Measurements from ENCODE around the gene TTC33.

Gene TTC33

GRCh38 chr5:40560474-40561110 lies 195.2 kb downstream of the TTC33 start:
- DNase-seq: no peak

- no peak for DNase-seq
These were observed 196.5 kb downstream of the TTC33 start for GRCh38 chr5:40559306-40559705.

- no peak for DNase-seq
These were observed 198.3 kb downstream of the TTC33 start for GRCh38 chr5:40557501-40557900.

GRCh38 chr5:40556811-40557210 lies 198.9 kb downstream of the TTC33 start:
- no peak for DNase-seq

DNA sequence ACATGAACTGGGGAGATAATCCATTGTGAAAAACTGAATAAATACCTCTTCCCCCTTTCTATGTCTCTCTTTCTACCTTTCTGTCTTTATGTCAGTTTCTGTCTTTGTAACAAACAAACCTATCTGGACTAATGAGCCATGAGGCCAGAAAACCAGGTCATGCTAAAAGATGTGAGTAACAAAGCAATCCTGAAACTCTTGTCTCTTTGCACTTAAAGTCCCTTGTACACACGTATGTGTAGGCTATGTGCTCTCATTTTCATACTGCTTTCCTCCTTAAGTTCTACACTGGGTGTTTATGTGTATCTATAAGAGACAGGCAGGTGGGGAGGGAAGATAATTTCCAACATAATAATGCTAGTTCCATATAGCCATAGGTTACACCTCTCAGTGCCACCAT lies 199.9 kb downstream of the TTC33 start:
- DNase-seq: no peak

DNA sequence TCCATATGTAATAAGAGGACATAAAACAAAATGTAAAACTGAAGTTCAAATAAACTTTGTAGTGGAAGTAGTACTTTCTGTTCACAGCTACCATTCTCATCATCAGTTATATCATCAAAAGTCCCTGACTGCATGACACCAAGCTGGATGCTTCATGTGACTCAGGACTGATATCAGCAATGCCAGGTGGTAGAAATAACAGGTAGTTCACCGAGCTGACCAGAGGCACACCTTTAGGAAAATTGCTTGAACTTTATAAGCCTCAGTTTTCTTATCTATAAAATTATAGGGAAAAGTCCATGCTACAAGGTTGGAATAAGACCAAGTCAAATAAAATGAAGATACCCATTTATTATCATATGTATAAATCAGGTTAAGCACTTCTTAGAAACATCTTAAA lies 200.9 kb downstream of the TTC33 start:
- no peak for DNase-seq

GRCh38 chr5:40554054-40554453 lies 201.7 kb downstream of the TTC33 start:
- no peak for DNase-seq

DNA sequence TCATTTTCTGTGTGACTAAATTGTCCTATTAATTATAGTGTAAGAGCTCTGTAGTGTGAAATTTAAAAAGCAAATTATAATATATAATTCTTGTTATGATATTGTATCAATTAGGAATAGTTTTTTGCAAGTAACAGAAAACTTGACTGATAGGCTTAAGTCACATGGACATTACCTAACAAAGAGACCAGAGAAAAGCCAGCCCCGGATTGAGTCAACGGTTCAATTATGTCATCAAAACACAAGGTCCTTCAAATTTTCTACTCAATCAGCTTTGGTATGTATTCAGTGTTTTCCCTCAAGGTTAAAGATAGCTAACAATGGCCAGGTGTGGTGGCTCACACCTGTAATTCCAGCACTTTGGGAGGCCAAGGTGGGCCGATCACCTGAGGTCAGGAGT lies 202.8 kb downstream of the TTC33 start:
- DNase-seq: no peak

- no peak for DNase-seq
These were observed 204.0 kb downstream of the TTC33 start for GRCh38 chr5:40551496-40552491.

DNA sequence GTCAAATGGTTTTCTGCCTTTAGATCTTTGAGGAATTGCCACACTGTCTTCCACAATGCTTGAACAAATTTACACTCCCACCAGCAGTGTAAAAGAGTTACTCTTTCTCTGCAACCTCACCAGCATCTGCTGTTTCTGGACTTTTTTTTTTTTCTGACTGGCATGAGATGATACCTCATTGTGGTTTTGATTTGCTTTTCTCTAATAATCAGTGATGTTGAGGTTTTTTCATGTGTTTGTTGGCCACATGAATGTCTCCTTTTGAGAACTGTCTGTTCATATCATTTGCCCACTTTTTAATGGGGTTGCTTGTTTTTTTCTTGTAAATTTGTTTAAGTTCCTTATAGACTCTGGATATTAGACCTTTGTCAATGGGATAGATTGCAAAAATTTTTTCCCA lies 205.3 kb downstream of the TTC33 start:
- DNase-seq: no peak

GRCh38 chr5:40549616-40550015 lies 206.1 kb downstream of the TTC33 start:
- DNase-seq: no peak

DNA sequence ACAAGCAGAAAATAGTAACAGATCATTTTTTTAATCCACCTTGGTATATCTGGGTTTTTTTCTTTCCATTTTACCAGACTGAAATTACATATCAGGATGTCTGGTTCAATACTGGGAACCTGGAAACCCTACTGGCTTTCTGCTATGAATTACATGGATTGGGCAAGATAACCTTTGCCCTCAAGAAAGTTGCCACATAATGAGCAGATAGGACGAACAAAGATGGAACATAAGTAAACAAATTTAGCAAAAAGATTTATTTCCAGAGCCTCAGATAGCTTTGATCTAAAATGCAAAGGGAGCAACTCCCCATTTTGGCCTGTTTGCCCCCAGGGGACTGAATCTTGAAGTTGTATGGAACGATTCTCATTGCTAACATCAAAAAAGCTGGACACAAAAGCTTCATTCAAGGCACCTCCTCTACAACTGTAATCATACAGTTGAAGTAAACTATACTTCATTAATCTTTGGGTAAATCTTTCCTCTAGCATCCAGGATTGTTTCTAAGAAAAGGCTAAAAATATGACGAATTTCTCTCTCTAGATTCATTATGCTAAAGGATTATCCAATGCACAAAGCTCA lies 207.7 kb downstream of the TTC33 start:
- DNase-seq: no peak

DNA sequence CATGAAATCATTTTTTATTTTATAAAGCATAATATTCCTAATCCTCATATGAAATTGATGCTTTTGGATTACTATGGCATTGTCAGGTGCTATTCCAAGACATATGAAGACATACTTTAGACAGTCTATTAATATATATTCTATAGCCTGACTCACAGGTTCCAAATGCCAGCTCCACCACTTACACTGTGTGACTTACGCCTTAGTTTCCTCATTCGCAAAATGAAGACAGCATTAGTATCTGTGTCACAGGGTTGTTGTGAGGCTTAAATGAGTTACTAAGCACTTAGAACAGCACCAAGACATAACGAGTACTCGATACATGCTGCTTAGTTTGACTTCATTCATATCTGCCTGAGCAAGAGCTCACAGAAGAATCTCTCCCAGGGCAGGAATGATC lies 208.2 kb downstream of the TTC33 start:
- DNase-seq: no peak

GRCh38 chr5:40540301-40540700 lies 215.5 kb downstream of the TTC33 start:
- no peak for DNase-seq

DNA sequence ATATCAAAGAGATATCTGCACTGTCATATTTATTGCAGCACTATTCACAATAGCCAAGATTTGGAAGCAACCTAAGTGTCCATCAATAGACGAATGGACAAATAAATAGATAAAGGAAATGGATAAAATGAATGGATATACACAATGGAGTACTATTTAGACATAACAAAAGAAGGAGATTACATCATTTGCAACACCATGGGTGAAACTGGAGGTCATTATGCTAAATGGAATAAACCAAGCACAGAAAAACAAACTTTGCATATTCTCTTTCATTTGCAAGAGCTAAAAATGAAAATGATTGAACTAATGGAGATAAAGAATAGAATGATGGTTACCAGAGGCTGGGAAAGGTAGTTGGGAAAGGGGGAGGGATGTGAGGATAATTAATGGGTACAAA lies 231.1 kb downstream of the TTC33 start:
- no peak for DNase-seq

GRCh38 chr5:40521925-40522324 lies 233.8 kb downstream of the TTC33 start:
- DNase-seq: no peak

DNA sequence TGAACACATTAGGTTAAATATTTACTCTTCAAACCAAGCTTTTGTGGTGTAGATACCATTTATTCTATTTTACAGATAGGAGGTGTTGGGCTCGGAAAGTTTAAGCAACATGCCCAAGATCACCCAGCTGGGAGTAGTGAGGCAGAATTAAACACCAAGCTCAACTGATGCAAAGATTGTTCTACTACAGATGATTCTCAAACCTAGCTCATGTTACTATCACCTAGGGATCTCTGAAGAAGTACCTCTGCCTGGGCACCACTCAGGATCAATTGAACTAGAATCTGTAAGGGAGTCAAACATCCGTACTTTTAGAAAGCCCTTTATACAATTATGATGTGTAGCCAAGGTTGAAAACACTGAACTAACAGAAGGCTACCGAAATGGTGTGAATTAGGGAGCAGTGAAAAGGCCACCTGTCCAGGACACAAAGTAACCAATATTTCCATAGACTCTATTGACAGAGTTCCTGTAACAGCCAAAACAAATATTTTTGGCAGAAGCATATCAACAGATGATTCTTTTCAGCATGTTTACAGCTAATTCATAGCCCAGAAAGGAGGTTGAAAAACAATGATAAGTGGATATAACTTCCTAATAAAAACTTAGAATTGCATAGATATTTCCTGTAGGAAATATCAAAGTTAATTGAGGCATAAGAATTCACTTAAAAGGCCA lies 234.5 kb downstream of the TTC33 start:
- no peak for DNase-seq

- no peak for DNase-seq
These were observed 237.3 kb downstream of the TTC33 start for GRCh38 chr5:40518485-40518917.

DNA sequence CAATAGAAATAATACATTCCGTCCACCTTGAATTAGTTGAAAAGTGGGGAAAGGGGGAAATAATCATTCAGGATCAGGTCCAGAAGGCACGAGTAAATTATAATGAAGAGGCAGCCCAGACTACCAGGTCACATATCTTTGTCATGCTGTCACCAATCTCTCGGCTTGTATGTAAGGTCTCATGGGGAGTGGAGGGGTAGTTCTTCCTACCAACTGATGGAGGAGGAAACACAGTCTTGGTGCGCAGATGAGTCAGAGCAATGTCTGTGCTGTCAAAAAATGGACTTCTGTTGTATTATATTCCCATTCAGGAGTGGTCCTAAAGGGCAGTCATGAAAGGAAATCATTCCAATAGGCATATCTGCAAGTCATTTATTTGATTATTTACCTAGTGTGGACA lies 240.3 kb downstream of the TTC33 start:
- DNase-seq: no peak

GRCh38 chr5:40514976-40515375 lies 240.8 kb downstream of the TTC33 start:
- no peak for DNase-seq

- no peak for DNase-seq
These were observed 244.0 kb downstream of the TTC33 start for GRCh38 chr5:40511801-40512200.

- DNase-seq: no peak
These were observed 248.7 kb downstream of the TTC33 start for GRCh38 chr5:40507095-40507494.

DNA sequence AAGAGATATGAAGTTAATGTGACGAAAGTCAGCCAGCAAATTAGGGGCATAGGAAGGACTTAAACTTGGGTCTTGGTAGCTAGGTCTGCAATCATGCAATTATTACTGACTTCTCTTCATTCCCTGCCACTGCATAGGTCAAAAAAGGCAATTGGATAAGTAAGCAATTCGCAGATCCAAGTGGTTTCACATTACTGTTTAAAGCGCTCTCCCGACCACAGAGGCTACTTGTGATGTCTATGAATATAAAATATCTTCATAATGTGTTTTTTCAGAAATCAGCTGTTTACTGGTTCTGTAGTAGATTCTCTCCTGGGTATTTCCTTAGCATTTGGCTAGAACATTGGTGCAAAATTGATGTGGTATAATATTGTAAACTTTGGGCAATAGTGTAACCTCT lies 250.7 kb downstream of the TTC33 start:
- no peak for DNase-seq

All from NCI-H446 treated with DMSO at 0.1 percent for 48 hours (cell line).